HCT116 (cell line): Measurements from ENCODE around the gene CUZD1. TPM values are rescaled to one million over a fixed set of nuclear protein-coding genes. Genes with fewer than 3 reads are reported as not detected.

Source experiments
- ATAC-seq: fragments of 200-7000 bp; cut with Tn5 transposase; 2 replicates; pipeline ENCODE4 v1.9.1; 2020; ENCODE audit warnings: mild to moderate bottlenecking, moderate library complexity
- BruUV-seq: library from RNA; stranded (reverse); fragments of 400-500 nt; replicated peaks from 2 replicates; lab custom pipeline; 2021; lab: Mats Ljungman, UMichigan
- CTCF ChIA-PET: fragments of 300-600 bp; sonication (Branson Sonifier 250); formaldehyde crosslinking; loops from one replicate; lab custom pipeline; 2021; ENCODE audit warnings: antibody characterized with exemption; lab: Charles Lee
- POLR2A ChIA-PET: fragments of 300-600, 350-600 bp; sonication (Branson Sonifier 250); formaldehyde crosslinking; loops from one replicate; lab custom pipeline; 2021; ENCODE audit warnings: antibody characterized with exemption; lab: Charles Lee
- RAD21 ChIA-PET, 2 experiments: fragments of 300-600 bp; sonication (Branson Sonifier 250); formaldehyde crosslinking; loops; one replicate each; lab custom pipeline; 2023; ENCODE audit warnings: low total read pairs in 2 of 2; ENCODE audit not compliant: uncharacterized antibody in 2 of 2, unreplicated experiment in 2 of 2, low non-redundant PET in 1 of 2; lab: Charles Lee
- DNase-seq: peaks from one replicate; pipeline ENCODE4 v3.0.0-alpha.2; 2010; ENCODE audit warnings: low read depth, low spot score
- H2AFZ ChIP-seq: fragments of 200-600 bp; shearing (Covaris generic), sonication (generic); 2 replicates; pipeline ENCODE4 v1.6.1; 2017; ENCODE audit warnings: low read depth, mixed run types, mixed read lengths, antibody characterized with exemption, low read length; ENCODE audit not compliant: poor library complexity, severe bottlenecking
- H3K27ac ChIP-seq: 2 replicates; pipeline ENCODE4 v1.5.1; 2012; ENCODE audit warnings: low read depth, low read length
- H3K27me3 ChIP-seq: fragments of 200-600 bp; sonication (generic); 2 replicates; pipeline ENCODE4 v1.6.1; 2016; ENCODE audit warnings: mixed run types, low read length, mixed read lengths; ENCODE audit not compliant: insufficient read depth
- H3K36me3 ChIP-seq, 2 experiments: fragments of 200-500 bp in 1 of 2; fragments of 200-600 bp in 1 of 2; sonication (Bioruptor generic) in 1 of 2; sonication (generic) in 1 of 2; 2 replicates each; pipeline versions ENCODE4 v1.5.1 to v1.6.1; 2014 to 2016; ENCODE audit warnings: low read length in 2 of 2, inconsistent platforms in 1 of 2, mixed read lengths in 1 of 2, mixed run types in 1 of 2; ENCODE audit not compliant: insufficient read depth in 2 of 2, control insufficient read depth in 1 of 2
- H3K4me1 ChIP-seq, 2 experiments: fragments of 200-600 bp in 1 of 2; sonication (generic) in 1 of 2; 2 replicates each; pipeline versions ENCODE4 v1.5.1 to v1.6.1; 2012 to 2017; ENCODE audit warnings: low read length in 2 of 2, inconsistent platforms in 1 of 2, mild to moderate bottlenecking in 1 of 2, mixed read lengths in 1 of 2, mixed run types in 1 of 2, moderate library complexity in 1 of 2; ENCODE audit not compliant: insufficient read depth in 2 of 2, control insufficient read depth in 1 of 2
- H3K4me2 ChIP-seq: fragments of 200-600 bp; sonication (generic); 2 replicates; pipeline ENCODE4 v1.6.1; 2017; ENCODE audit warnings: mixed run types, low read length, mixed read lengths
- H3K4me3 ChIP-seq, 2 experiments: fragments of 200-600 bp in 1 of 2; sonication (generic) in 1 of 2; replicated peaks in 1 of 2; 2 replicates each; pipeline ENCODE4 v1.5.1; 2011 to 2016; ENCODE audit warnings: low read length in 2 of 2, control low read depth in 1 of 2, low read depth in 1 of 2, mild to moderate bottlenecking in 1 of 2, mixed read lengths in 1 of 2, mixed run types in 1 of 2
- H3K79me2 ChIP-seq: fragments of 200-600 bp; sonication (generic); 2 replicates; pipeline ENCODE4 v1.6.1; 2017; ENCODE audit warnings: mild to moderate bottlenecking, mixed run types, low read length, moderate library complexity, mixed read lengths; ENCODE audit not compliant: insufficient read depth
- H3K9ac ChIP-seq: fragments of 200-600 bp; sonication (generic); 2 replicates; pipeline ENCODE4 v1.6.1; 2016; ENCODE audit warnings: low read length, mixed read lengths
- H3K9me2 ChIP-seq: fragments of 200-600 bp; sonication (generic), shearing (Covaris generic); 2 replicates; pipeline ENCODE4 v1.6.1; 2017; ENCODE audit warnings: mixed run types, mild to moderate bottlenecking, moderate library complexity; ENCODE audit not compliant: insufficient read depth
- H3K9me3 ChIP-seq, 2 experiments: fragments of 200-500 bp in 1 of 2; fragments of 200-600 bp in 1 of 2; sonication (Bioruptor generic) in 1 of 2; sonication (generic) in 1 of 2; 2 replicates each; pipeline ENCODE4 v1.6.1; 2014 to 2017; ENCODE audit warnings: low read length in 2 of 2, mixed read lengths in 2 of 2, inconsistent platforms in 1 of 2, low read depth in 1 of 2, mild to moderate bottlenecking in 1 of 2, mixed run types in 1 of 2, moderate library complexity in 1 of 2; ENCODE audit not compliant: control insufficient read depth in 1 of 2, insufficient read depth in 1 of 2
- H4K20me1 ChIP-seq: fragments of 200-600 bp; sonication (generic), shearing (Covaris generic); 2 replicates; pipeline ENCODE4 v1.6.1; 2017; ENCODE audit warnings: mixed run types, mild to moderate bottlenecking, moderate library complexity; ENCODE audit not compliant: insufficient read depth
- CBX3 ChIP-seq: IDR thresholded peaks from 2 replicates; pipeline ENCODE4 v1.6.1; 2012; ENCODE audit warnings: low read depth
- CEBPB ChIP-seq: IDR thresholded peaks from 2 replicates; pipeline ENCODE4 v1.6.1; 2012; ENCODE audit warnings: low read depth
- EGR1 ChIP-seq: IDR thresholded peaks from 2 replicates; pipeline ENCODE4 v1.6.1; 2012; ENCODE audit warnings: low read depth
- ELF1 ChIP-seq: IDR thresholded peaks from 2 replicates; pipeline ENCODE4 v1.6.1; 2012; ENCODE audit warnings: low read depth, borderline replicate concordance
- EZH2 ChIP-seq: fragments of 200-600 bp; sonication (generic); IDR thresholded peaks from 2 replicates; pipeline ENCODE4 v1.6.1; 2017; ENCODE audit warnings: antibody characterized with exemption, mixed run types
- EZH2phosphoT487 ChIP-seq: fragments of 200-600 bp; IDR thresholded peaks from 2 replicates; pipeline ENCODE4 v1.6.1; 2018; ENCODE audit warnings: antibody characterized with exemption, borderline replicate concordance
- FOSL1 ChIP-seq: IDR thresholded peaks from 2 replicates; pipeline ENCODE4 v1.6.1; 2012; ENCODE audit warnings: low read depth
- JUND ChIP-seq: IDR thresholded peaks from 2 replicates; pipeline ENCODE4 v1.6.1; 2012
- POLR2AphosphoS5 ChIP-seq: IDR thresholded peaks from 2 replicates; pipeline ENCODE4 v1.6.1; 2011; ENCODE audit warnings: mild to moderate bottlenecking, low read depth, low read length, moderate library complexity
- RAD21 ChIP-seq: IDR thresholded peaks from 2 replicates; pipeline ENCODE4 v1.6.1; 2012; ENCODE audit warnings: low read depth, mild to moderate bottlenecking
- SIN3A ChIP-seq: IDR thresholded peaks from 2 replicates; pipeline ENCODE4 v1.6.1; 2012; ENCODE audit warnings: low read depth
- SP1 ChIP-seq: IDR thresholded peaks from 2 replicates; pipeline ENCODE4 v1.6.1; 2012; ENCODE audit warnings: low read depth
- ZFX ChIP-seq: fragments of 450-650 bp; IDR thresholded peaks from 2 replicates; pipeline ENCODE4 v1.6.1; 2017
- ZNF274 ChIP-seq: fragments of 200-500 bp; sonication (Bioruptor generic); IDR thresholded peaks from 2 replicates; pipeline ENCODE4 v1.6.1; 2014; ENCODE audit warnings: mild to moderate bottlenecking, low read depth, low read length, inconsistent platforms
- intact Hi-C: fragments of 100-400 bp; cut with micrococcal nuclease; formaldehyde crosslinking; loops from 2 replicates; pipeline ENCODE4 v1.10.0; 2022
- total RNA-seq: library from RNA; stranded (reverse); gene quantifications from one replicate; pipeline ENCODE4 v1.2.1, GENCODE V29; 2021; ENCODE audit not compliant: unreplicated experiment
- TF ChIP-seq, protein P1 (sequence below): IDR thresholded peaks from 2 replicates; pipeline ENCODE4 v1.6.1; 2012
- TF ChIP-seq, protein P2 (sequence below), 3 experiments: fragments of 200-600 bp in 1 of 3; sonication (generic) in 1 of 3; IDR thresholded peaks in 2 of 3; conservative IDR thresholded peaks in 1 of 3; 2 replicates each; pipeline ENCODE4 v1.5.1; 2012 to 2017; ENCODE audit warnings: low read depth in 2 of 3, low read length in 2 of 3, antibody characterized with exemption in 1 of 3, borderline replicate concordance in 1 of 3, control low read depth in 1 of 3, mild to moderate bottlenecking in 1 of 3, mixed read lengths in 1 of 3, mixed run types in 1 of 3, moderate library complexity in 1 of 3; ENCODE audit not compliant: insufficient read depth in 1 of 3
- TF ChIP-seq, protein P3 (sequence below): IDR thresholded peaks from 2 replicates; pipeline ENCODE4 v1.6.1; 2012

Gene CUZD1
- total RNA-seq, 1 experiment from 2014 or later = 1.7 TPM

DNA sequence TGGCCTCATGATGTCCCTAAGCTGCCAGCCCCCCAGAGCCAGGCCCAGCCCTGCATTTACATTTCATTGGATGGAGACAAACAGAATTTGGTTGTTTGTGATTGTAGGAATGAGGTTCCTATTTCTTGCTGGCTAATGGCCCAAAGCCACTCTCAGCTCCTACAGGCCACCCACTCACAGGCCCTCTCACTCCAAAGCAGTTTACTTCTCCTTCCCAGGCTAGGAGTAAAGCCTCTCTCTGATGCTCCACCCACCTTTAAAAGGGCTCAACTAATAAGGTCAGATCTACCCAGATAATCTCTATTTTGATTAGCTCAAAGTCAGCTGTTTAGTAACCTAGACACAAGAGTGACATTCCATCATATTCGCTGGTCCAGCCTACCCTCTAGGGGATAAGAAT is 11.2 kb upstream of the CUZD1 start (continued):
- TF ChIP-seq, protein P1, sequence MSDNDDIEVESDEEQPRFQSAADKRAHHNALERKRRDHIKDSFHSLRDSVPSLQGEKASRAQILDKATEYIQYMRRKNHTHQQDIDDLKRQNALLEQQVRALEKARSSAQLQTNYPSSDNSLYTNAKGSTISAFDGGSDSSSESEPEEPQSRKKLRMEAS = no peak

GRCh38 chr10:122855745-122856144 is 10.1 kb upstream of the CUZD1 start:
- Histone ChIP-seq H3K27me3 (peaks cover 30% of the 10 kb centered on the region), H3K27ac (no peak overlapping the region), H3K9me2 (no peaks in the 10 kb centered on the region), H2AFZ (no peak overlapping the region), H3K79me2 (peaks cover 32% of the 10 kb centered on the region), H3K36me3 (no peaks in the 10 kb centered on the region), H3K9me3 (no peaks in the 10 kb centered on the region), H4K20me1 (no peaks in the 10 kb centered on the region), H3K4me2 (no peak overlapping the region), H3K9ac (no peak overlapping the region), H3K4me1 (peaks cover 14 to 26% of the 10 kb centered on the region in 2 experiments; a peak in 3 of 4 replicates), H3K4me3 (no peak overlapping the region)
- BruUV-seq = no TSS peak
- intact Hi-C loops = no loop called here
- TF ChIP-seq EZH2 (no peak), SP1 (no peak), ZFX (no peak), RAD21 (no peak), EZH2phosphoT487 (no peak), JUND (no peak), EGR1 (no peak), POLR2AphosphoS5 (no peak), SIN3A (no peak), ELF1 (no peak), CEBPB (no peak), ZNF274 (no peak), FOSL1 (no peak), CBX3 (no peak)
- TF ChIP-seq, protein P2, sequence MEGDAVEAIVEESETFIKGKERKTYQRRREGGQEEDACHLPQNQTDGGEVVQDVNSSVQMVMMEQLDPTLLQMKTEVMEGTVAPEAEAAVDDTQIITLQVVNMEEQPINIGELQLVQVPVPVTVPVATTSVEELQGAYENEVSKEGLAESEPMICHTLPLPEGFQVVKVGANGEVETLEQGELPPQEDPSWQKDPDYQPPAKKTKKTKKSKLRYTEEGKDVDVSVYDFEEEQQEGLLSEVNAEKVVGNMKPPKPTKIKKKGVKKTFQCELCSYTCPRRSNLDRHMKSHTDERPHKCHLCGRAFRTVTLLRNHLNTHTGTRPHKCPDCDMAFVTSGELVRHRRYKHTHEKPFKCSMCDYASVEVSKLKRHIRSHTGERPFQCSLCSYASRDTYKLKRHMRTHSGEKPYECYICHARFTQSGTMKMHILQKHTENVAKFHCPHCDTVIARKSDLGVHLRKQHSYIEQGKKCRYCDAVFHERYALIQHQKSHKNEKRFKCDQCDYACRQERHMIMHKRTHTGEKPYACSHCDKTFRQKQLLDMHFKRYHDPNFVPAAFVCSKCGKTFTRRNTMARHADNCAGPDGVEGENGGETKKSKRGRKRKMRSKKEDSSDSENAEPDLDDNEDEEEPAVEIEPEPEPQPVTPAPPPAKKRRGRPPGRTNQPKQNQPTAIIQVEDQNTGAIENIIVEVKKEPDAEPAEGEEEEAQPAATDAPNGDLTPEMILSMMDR (IDR thresholded peaks at IDR 0.05 in 2 of 3, conservative IDR thresholded peaks at IDR 0.05 in 1 of 3; ENCODE audit: borderline replicate concordance in 1 of 3, insufficient read depth in 1 of 3, low read depth in 2 of 3, low read length in 2 of 3) = no peak
- TF ChIP-seq, protein P1 = no peak
- TF ChIP-seq, protein P3, sequence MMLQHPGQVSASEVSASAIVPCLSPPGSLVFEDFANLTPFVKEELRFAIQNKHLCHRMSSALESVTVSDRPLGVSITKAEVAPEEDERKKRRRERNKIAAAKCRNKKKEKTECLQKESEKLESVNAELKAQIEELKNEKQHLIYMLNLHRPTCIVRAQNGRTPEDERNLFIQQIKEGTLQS = no peak
- CTCF ChIA-PET = no interaction called here
- RAD21 ChIA-PET = no interaction called here
- ATAC-seq = no peak
- POLR2A ChIA-PET = no interaction called here
- DNase-seq = no peak
